HCT116 (cell line): Measurements from ENCODE around the gene AOAH.

ENCODE experiments used
- CEBPB ChIP-seq: IDR thresholded peaks from 2 replicates; pipeline ENCODE4 v1.6.1; 2012; ENCODE audit warnings: low read depth
- EZH2 ChIP-seq: fragments of 200-600 bp; sonication (generic); IDR thresholded peaks from 2 replicates; pipeline ENCODE4 v1.6.1; 2017; ENCODE audit warnings: antibody characterized with exemption, mixed run types
- EZH2phosphoT487 ChIP-seq: fragments of 200-600 bp; IDR thresholded peaks from 2 replicates; pipeline ENCODE4 v1.6.1; 2018; ENCODE audit warnings: antibody characterized with exemption, borderline replicate concordance
- JUND ChIP-seq: IDR thresholded peaks from 2 replicates; pipeline ENCODE4 v1.6.1; 2012
- POLR2A ChIP-seq: IDR thresholded peaks from 2 replicates; pipeline ENCODE4 v1.7.0; 2011; ENCODE audit warnings: borderline replicate concordance; ENCODE audit not compliant: insufficient read depth, insufficient read length; ENCODE audit errors: extremely low read depth
- POLR2AphosphoS5 ChIP-seq: IDR thresholded peaks from 2 replicates; pipeline ENCODE4 v1.6.1; 2011; ENCODE audit warnings: mild to moderate bottlenecking, low read depth, low read length, moderate library complexity
- RAD21 ChIP-seq: IDR thresholded peaks from 2 replicates; pipeline ENCODE4 v1.6.1; 2012; ENCODE audit warnings: low read depth, mild to moderate bottlenecking
- SIN3A ChIP-seq: IDR thresholded peaks from 2 replicates; pipeline ENCODE4 v1.6.1; 2012; ENCODE audit warnings: low read depth
- SP1 ChIP-seq: IDR thresholded peaks from 2 replicates; pipeline ENCODE4 v1.6.1; 2012; ENCODE audit warnings: low read depth
- ZFX ChIP-seq: fragments of 450-650 bp; IDR thresholded peaks from 2 replicates; pipeline ENCODE4 v1.6.1; 2017
- ZNF274 ChIP-seq: fragments of 200-500 bp; sonication (Bioruptor generic); IDR thresholded peaks from 2 replicates; pipeline ENCODE4 v1.6.1; 2014; ENCODE audit warnings: mild to moderate bottlenecking, low read depth, low read length, inconsistent platforms
- TF ChIP-seq, protein P1 (sequence below), 3 experiments: fragments of 200-600 bp in 1 of 3; sonication (generic) in 1 of 3; IDR thresholded peaks in 2 of 3; conservative IDR thresholded peaks in 1 of 3; 2 replicates each; pipeline ENCODE4 v1.5.1; 2012 to 2017; ENCODE audit warnings: low read depth in 2 of 3, low read length in 2 of 3, antibody characterized with exemption in 1 of 3, borderline replicate concordance in 1 of 3, control low read depth in 1 of 3, mild to moderate bottlenecking in 1 of 3, mixed read lengths in 1 of 3, mixed run types in 1 of 3, moderate library complexity in 1 of 3; ENCODE audit not compliant: insufficient read depth in 1 of 3
- TF ChIP-seq, protein P2 (sequence below): IDR thresholded peaks from 2 replicates; pipeline ENCODE4 v1.6.1; 2012

DNA sequence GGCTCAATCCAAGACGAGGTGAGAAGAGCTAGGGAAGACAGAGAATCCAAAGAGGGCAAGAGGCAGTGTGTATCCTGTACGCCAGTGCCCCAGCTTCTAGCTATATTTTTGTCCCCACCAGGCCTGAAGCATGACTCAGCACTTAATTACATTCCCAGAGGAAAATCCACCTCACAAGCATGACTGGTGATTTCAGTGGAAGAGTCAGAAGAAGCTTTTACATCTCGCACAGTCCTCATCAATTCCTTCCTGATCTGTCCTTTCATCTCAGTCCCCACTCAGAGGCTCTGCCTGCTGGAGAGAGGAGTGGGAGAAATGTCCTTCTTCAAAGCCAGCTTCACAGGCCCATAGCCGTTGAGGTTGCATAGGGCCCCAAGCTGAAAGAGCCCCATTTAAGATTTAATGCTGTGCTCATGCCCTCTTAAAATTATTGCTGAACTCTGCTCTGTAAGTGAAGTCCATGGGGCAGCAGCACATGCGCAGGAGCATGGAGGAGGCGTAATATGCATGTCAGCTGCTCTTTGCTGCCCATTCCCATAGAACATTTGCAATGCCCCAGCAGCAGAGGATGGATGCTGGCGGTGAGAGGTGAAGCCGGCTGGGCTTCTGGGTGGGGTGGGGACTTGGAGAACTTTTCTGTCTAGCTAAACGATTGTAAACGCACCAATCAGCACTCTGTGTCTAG lies 39.0 kb upstream of the AOAH start:
- TF ChIP-seq, protein P1, sequence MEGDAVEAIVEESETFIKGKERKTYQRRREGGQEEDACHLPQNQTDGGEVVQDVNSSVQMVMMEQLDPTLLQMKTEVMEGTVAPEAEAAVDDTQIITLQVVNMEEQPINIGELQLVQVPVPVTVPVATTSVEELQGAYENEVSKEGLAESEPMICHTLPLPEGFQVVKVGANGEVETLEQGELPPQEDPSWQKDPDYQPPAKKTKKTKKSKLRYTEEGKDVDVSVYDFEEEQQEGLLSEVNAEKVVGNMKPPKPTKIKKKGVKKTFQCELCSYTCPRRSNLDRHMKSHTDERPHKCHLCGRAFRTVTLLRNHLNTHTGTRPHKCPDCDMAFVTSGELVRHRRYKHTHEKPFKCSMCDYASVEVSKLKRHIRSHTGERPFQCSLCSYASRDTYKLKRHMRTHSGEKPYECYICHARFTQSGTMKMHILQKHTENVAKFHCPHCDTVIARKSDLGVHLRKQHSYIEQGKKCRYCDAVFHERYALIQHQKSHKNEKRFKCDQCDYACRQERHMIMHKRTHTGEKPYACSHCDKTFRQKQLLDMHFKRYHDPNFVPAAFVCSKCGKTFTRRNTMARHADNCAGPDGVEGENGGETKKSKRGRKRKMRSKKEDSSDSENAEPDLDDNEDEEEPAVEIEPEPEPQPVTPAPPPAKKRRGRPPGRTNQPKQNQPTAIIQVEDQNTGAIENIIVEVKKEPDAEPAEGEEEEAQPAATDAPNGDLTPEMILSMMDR (IDR thresholded peaks at IDR 0.05 in 2 of 3, conservative IDR thresholded peaks at IDR 0.05 in 1 of 3; ENCODE audit: borderline replicate concordance in 1 of 3, insufficient read depth in 1 of 3, low read depth in 2 of 3, low read length in 2 of 3) = no peak
- no peak for TF ChIP-seq POLR2A
- TF ChIP-seq ZNF274 = no peak
- TF ChIP-seq POLR2AphosphoS5 = no peak
- no peak for TF ChIP-seq RAD21
- no peak for TF ChIP-seq EZH2
- TF ChIP-seq SIN3A = no peak
- TF ChIP-seq, protein P2, sequence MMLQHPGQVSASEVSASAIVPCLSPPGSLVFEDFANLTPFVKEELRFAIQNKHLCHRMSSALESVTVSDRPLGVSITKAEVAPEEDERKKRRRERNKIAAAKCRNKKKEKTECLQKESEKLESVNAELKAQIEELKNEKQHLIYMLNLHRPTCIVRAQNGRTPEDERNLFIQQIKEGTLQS = no peak
- TF ChIP-seq ZFX = no peak
- no peak for TF ChIP-seq EZH2phosphoT487
- TF ChIP-seq SP1 = no peak
- TF ChIP-seq JUND = no peak
- TF ChIP-seq CEBPB = no peak
